Skeletal muscle tissue (tissue), 4 donors: ENCODE measurements around the gene LGR5. TPM values are rescaled to one million over a fixed set of nuclear protein-coding genes. Genes with fewer than 3 reads are reported as not detected.

Source experiments
- H3K27ac ChIP-seq: one replicate; pipeline ENCODE4 v1.7.0; 2013; ENCODE audit warnings: mild to moderate bottlenecking, low read depth, low read length, inconsistent platforms
- H3K27me3 ChIP-seq, 3 donors: one replicate each; pipeline ENCODE4 v1.7.0; 2013; ENCODE audit warnings: low read length in 3 of 3; ENCODE audit not compliant: control insufficient read depth in 3 of 3, insufficient read depth in 3 of 3
- H3K36me3 ChIP-seq, 3 donors: one replicate each; pipeline ENCODE4 v1.7.0; 2013; ENCODE audit warnings: low read length in 3 of 3; ENCODE audit not compliant: control insufficient read depth in 3 of 3, insufficient read depth in 3 of 3
- H3K4me1 ChIP-seq, 3 donors: one replicate each; pipeline ENCODE4 v1.7.0; 2013; ENCODE audit warnings: low read length in 3 of 3, mild to moderate bottlenecking in 3 of 3; ENCODE audit not compliant: control insufficient read depth in 3 of 3, insufficient read depth in 3 of 3
- H3K4me3 ChIP-seq, 3 donors: one replicate each; pipeline ENCODE4 v1.7.0; 2013; ENCODE audit warnings: low read length in 3 of 3
- H3K9ac ChIP-seq, 3 donors: one replicate each; pipeline ENCODE4 v1.7.0; 2013; ENCODE audit warnings: low read length in 3 of 3, mild to moderate bottlenecking in 3 of 3, moderate library complexity in 2 of 3, low read depth in 1 of 3
- H3K9me3 ChIP-seq, 3 donors: one replicate each; pipeline ENCODE4 v1.7.0; 2013; ENCODE audit warnings: low read length in 3 of 3; ENCODE audit not compliant: control insufficient read depth in 3 of 3
- total RNA-seq: library from RNA; depleted of rRNA; stranded (reverse); fragments of >200 nt; gene quantifications from one replicate; pipeline ENCODE4 v1.2.3, GENCODE V29; 2014
- donor health status: Osteomylitis.

The LGR5 gene
- total RNA-seq, 1 donor from 2014 or later, result 4.7 TPM

DNA sequence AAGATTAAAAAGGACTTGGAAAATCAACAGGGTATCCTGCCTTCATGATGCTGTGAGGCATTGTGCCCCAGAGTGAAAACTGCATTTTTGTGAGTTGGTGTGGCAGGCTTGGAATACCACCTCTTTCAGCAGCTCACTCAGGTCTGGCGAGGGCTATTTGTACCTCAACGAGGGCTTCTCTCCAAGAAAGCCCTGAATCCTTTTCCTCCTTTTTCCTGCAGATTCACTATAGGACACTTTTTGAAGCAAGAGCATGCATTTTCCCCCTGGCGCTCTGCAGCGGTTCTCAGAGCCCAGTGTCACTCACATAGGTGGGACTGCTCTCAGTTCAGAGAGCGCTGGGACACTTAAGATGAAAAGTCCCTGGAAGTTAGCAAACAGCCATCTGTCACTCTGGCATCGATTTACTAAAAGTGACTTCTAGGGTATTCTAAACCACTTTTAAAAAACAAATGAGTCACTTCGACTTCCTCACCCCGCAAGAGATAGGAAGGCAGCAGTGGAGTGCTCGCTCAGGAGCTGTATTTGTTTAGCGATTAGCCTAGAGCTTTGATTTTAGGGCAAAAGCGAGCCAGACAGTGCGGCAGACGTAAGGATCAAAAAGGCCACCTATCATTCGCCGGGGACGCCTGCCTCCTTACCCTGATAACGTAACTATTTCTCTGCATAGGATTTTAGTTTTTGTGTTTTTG lies 782 bp upstream of the LGR5 start:
- H3K4me3 ChIP-seq, result peak overlapping the region; percentile 63 to 82 (median 74)
- peaks cover 0 to 4% (median 0%) of the 10 kb centered on the region in 3 donors for H3K9me3 ChIP-seq
- no peaks in the 10 kb centered on the region for H3K36me3 ChIP-seq
- peaks cover 14 to 24% (median 17%) of the 10 kb centered on the region in 3 donors for H3K27me3 ChIP-seq
- peak overlapping the region in 2 of 3 donors; percentile 52 to 74 for H3K9ac ChIP-seq
- H3K27ac ChIP-seq, result no peak overlapping the region
- H3K4me1 ChIP-seq, result peaks cover 8 to 18% (median 13%) of the 10 kb centered on the region in 3 donors

DNA sequence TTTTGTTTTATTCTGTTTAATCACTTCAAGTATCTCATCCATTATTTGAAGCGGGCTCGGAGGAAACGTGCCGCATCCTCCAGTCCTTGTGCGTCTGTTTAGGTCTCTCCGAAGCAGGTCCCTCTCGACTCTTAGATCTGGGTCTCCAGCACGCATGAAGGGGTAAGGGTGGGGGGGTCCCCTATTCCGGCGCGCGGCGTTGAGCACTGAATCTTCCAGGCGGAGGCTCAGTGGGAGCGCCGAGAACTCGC lies 311 bp upstream of the LGR5 start:
- peaks cover 0 to 4% (median 0%) of the 10 kb centered on the region in 3 donors for H3K9me3 ChIP-seq
- peaks cover 8 to 18% (median 13%) of the 10 kb centered on the region in 3 donors for H3K4me1 ChIP-seq
- H3K27ac ChIP-seq, result no peak overlapping the region
- no peaks in the 10 kb centered on the region for H3K36me3 ChIP-seq
- H3K4me3 ChIP-seq, result peak overlapping the region; percentile 63 to 82 (median 74)
- peaks cover 14 to 24% (median 17%) of the 10 kb centered on the region in 3 donors for H3K27me3 ChIP-seq
- peak overlapping the region in 2 of 3 donors; percentile 52 to 74 for H3K9ac ChIP-seq

DNA sequence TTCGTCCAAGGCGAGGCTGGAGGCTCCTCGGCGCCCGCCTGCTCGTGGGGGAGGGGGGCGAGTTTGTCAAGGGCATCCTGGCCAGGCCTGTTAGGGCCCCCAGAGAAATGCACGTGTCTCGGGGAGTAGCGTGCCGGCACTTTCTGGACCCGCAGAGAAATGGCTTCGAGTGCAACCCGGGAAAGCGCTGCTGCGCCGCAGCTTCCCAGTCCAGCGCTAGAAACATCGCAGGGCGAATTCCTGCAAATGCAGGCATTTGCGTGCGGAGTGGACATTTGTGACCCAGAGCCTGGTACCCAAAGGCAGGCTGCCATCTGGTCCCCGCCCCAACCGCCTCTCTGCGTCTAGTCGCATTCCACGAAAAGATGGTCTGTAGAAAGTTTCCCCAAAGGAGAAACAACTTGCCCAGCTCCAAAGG lies 756 bp downstream of the LGR5 start:
- Histone ChIP-seq H3K27ac (no peak overlapping the region), H3K4me1 (peaks cover 8 to 18% (median 13%) of the 10 kb centered on the region in 3 donors), H3K36me3 (no peaks in the 10 kb centered on the region), H3K27me3 (peaks cover 14 to 24% (median 17%) of the 10 kb centered on the region in 3 donors), H3K9me3 (peaks cover 0 to 3% (median 0%) of the 10 kb centered on the region in 3 donors), H3K9ac (peak overlapping the region; percentile 33 to 74 (median 52)), H3K4me3 (peak overlapping the region; percentile 63 to 82 (median 74))

DNA sequence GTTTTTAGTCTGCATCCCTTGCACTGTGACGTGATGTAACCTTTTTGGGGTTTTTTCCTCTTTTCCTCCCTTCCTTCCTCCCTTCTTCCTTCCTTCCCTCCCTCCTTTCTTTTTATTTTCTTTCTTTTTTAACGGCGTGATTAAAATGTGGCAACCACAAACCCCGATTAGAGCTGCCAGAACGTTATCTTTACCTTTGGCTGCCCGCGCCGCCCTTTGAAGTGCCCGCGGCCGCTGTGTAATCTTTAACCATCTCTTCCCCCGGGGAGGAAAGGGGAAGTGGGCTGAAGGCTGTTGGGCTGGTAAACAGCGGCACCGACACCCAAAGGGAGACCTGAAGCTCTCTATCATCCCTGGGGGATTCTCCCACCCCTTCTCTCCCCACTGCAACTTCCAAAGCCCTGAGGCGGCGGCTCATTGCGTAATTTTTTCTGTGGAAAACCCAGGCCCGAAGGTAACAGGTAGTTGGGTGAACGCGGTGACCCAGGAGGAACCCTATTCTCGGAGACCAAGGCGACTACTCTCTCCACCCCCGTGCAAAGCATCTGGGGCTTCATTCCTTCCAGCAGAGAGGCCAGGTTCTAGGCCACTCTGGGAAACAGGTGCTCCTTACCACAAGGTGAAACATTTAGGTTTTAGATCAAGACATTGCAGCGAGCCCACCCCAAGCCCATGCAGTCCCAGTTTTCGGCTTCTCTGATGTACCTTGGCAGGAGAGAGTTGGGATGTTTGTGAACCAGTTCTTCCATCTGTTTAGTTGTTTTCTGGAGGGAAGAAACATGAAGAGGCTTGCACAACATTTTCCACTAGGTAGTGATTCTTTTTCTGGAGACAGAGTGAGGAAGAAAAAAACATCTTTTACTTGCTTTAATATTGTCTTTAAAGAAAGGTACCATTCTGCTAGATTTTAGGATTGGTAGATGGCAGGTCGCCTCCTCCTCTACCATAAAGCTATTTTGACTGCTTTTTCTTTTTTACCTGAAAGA lies 1.5 kb downstream of the LGR5 start:
- Histone ChIP-seq H3K27ac (no peak overlapping the region), H3K27me3 (peaks cover 14 to 24% (median 17%) of the 10 kb centered on the region in 3 donors), H3K4me3 (peak overlapping the region; percentile 63 to 82 (median 74)), H3K36me3 (no peaks in the 10 kb centered on the region), H3K4me1 (peaks cover 8 to 18% (median 13%) of the 10 kb centered on the region in 3 donors), H3K9me3 (no peaks in the 10 kb centered on the region), H3K9ac (peak overlapping the region; percentile 26 to 74 (median 52))

DNA sequence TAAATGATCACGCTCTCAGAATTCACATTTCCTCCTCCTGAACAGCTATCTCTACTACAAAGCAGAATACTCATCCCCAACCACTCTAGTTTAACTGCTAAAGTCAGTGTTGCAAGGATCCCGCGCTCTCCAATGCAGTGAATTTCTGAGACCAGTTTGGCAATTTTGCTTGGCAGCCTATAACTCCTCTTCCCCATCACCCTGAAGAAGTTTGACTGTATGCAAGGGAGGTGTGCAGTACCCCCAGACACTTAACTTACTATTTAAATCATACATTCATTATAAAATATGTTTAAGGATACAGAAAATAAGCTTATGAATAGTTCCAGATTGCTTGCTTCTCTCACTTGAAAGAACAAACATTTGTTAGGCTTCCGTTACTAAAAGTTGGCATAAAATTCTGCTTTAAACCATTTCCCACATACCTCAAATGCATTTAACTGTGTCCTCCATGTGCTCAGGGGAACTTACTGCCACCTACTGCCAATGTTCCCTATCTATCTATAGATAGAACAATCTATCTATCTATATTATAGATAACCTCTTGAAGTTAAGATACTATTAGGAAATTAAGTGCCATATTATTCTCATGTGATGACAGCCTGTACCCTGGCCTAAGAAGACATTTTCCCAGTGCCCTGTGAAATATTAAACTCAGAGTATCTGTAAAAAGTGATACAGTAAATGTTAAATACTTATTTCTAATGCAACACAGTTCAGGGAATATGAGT lies 2.4 kb downstream of the LGR5 start:
- Histone ChIP-seq H3K4me1 (peaks cover 8 to 18% (median 13%) of the 10 kb centered on the region in 3 donors), H3K9ac (no peak overlapping the region), H3K4me3 (peak overlapping the region in 2 of 3 donors; percentile 49 to 63), H3K27me3 (peaks cover 14 to 24% (median 17%) of the 10 kb centered on the region in 3 donors), H3K9me3 (no peaks in the 10 kb centered on the region), H3K27ac (no peak overlapping the region), H3K36me3 (no peaks in the 10 kb centered on the region)

DNA sequence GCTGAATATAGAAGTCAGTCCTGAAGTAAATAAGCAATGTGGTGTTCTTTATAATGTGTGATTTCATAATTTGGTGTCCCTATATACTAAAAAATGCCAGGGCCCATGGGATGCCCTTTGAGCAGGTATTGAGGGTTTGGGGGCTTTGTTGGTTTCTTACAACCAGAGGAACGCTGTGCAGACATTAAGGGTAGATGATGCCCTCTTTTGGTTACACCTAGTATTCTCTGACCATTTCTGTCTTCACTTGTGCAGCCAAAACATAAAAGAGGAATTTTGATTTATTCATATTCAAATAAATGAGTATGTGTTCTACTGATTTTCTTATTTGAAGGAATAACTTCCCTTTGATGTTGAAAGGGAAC lies 3.0 kb downstream of the LGR5 start:
- no peaks in the 10 kb centered on the region for H3K36me3 ChIP-seq
- H3K4me1 ChIP-seq, result peaks cover 8 to 18% (median 13%) of the 10 kb centered on the region in 3 donors
- no peak overlapping the region for H3K4me3 ChIP-seq
- H3K9ac ChIP-seq, result no peak overlapping the region
- no peak overlapping the region for H3K27ac ChIP-seq
- H3K27me3 ChIP-seq, result peaks cover 14 to 21% (median 17%) of the 10 kb centered on the region in 3 donors
- H3K9me3 ChIP-seq, result no peaks in the 10 kb centered on the region

DNA sequence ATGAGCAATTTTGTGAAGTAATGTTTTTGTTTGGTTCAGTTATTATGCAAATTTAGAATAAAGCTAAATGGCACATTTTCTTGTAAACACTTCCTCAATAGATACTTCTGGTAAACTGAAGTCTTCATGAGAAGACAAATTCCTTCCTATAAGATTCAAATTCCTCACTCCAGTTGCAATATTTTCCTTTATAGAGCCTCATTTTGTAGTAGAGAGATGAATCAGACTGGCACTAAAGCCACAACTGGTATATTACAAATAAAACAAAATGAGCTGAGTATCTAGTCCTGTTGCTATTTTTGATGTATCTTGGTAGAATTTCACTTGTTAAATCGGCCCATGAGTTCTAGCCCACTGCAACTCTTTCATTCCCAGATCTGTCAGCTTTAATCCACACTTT lies 5.5 kb downstream of the LGR5 start:
- Histone ChIP-seq H3K9ac (no peak overlapping the region), H3K36me3 (no peaks in the 10 kb centered on the region), H3K9me3 (no peaks in the 10 kb centered on the region), H3K4me1 (peaks cover 4 to 10% (median 5%) of the 10 kb centered on the region in 3 donors), H3K27ac (no peak overlapping the region), H3K27me3 (peaks cover 11 to 15% (median 15%) of the 10 kb centered on the region in 3 donors), H3K4me3 (no peak overlapping the region)

DNA sequence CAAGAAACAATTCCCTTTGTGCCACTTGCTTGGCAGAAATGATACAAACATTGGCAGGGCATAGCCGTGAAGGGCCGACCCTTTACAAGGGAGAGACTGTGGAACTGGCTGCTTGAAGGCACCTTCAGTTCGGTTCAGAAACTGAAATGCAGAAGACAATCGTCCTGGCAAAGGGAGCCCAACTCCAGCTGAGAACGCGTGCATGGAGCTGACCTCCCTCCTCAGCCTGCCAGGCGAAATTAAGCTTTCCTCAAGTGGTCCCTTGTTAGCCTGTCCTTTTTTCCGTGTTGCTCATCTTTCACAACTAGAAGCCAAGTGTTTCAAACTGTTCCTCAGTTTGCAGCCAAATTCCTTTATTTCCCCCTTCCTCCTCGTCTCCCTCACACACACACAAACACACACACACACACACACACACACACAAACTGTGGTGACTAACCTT lies 8.1 kb downstream of the LGR5 start:
- no peaks in the 10 kb centered on the region for H3K9me3 ChIP-seq
- H3K4me3 ChIP-seq, result no peak overlapping the region
- H3K36me3 ChIP-seq, result no peaks in the 10 kb centered on the region
- H3K27ac ChIP-seq, result no peak overlapping the region
- H3K9ac ChIP-seq, result no peak overlapping the region
- H3K4me1 ChIP-seq, result no peaks in the 10 kb centered on the region
- no peaks in the 10 kb centered on the region for H3K27me3 ChIP-seq

DNA sequence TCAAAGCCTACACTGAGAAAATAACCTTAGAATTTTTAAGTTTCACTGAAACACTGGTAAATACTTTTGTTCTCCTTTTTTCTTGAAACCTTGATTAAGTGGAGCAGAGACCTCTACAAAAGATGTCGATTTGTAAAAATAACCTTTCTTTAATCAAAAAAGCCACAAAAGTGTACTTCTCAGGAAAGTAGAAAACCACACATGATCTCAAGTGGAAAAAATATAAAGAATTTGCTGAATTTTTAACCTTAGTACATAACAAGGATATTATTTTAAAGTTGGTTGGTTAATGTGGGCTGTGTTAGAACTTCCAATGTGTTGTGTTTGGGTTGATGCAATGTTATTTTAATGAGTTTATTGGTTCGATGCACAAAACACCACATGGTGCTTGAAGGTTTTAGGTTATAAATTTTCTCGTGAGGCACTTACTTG lies 8.6 kb downstream of the LGR5 start:
- Histone ChIP-seq H3K4me1 (no peaks in the 10 kb centered on the region), H3K27ac (no peak overlapping the region), H3K9ac (no peak overlapping the region), H3K9me3 (no peaks in the 10 kb centered on the region), H3K27me3 (no peaks in the 10 kb centered on the region), H3K36me3 (no peaks in the 10 kb centered on the region), H3K4me3 (no peak overlapping the region)
